Gastroesophageal sphincter (tissue), 3 donors: Measurements from ENCODE around the gene ISYNA1.

Experiments
- CTCF ChIP-seq, 4 experiments: fragments of 200-600 bp in 2 of 4; fragments of 450-650 bp in 2 of 4; sonication (generic) in 1 of 4; IDR thresholded peaks; one replicate each; pipeline ENCODE4 v1.5.1; 2017 to 2019; ENCODE audit warnings: antibody characterized with exemption in 4 of 4, mild to moderate bottlenecking in 2 of 4, moderate library complexity in 2 of 4
- EP300 ChIP-seq: sonication (generic); formaldehyde crosslinking; IDR thresholded peaks from one replicate; pipeline ENCODE4 v1.6.1; 2017; ENCODE audit warnings: antibody characterized with exemption, mild to moderate bottlenecking
- POLR2A ChIP-seq, 2 donors: fragments of 450-650 bp; IDR thresholded peaks; one replicate each; pipeline ENCODE4 v1.6.1; 2017; ENCODE audit warnings: antibody characterized with exemption in 2 of 2, mild to moderate bottlenecking in 2 of 2, moderate library complexity in 1 of 2
- POLR2AphosphoS5 ChIP-seq: sonication (generic); formaldehyde crosslinking; IDR thresholded peaks from one replicate; pipeline ENCODE4 v1.6.1; 2017; ENCODE audit warnings: antibody characterized with exemption

DNA sequence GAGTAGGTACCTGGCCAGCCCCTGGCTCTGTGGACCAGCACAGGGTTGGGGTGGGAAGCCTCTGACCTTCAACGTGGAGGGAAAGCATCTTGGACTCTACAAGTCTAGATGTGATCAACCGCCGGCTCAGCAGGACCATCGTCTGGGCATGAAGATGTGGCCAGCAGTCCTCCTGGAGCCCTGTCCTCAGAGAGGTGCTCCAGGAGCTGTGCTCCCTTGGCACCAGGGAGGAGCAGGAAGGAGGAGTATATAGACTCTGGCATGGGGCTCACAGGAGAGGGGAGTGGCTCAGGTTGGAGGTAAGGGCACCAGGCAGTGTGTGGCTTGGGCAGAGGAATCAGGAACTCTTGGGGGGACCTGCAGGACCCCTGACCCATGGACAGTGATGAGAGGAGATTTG lies 18.3 kb upstream of the ISYNA1 start:
- TF ChIP-seq EP300 (no peak), CTCF (IDR thresholded peaks at IDR 0.05) (no peak), POLR2A (IDR thresholded peaks at IDR 0.05) (no peak), POLR2AphosphoS5 (no peak)
